GM12872 (cell line): ENCODE results near the gene MAML3.

Source experiments
- TF ChIP-seq, protein P1 (sequence below): IDR thresholded peaks from 3 replicates; pipeline ENCODE4 v1.5.1; 2011; ENCODE audit warnings: low read depth, mild to moderate bottlenecking, low read length, moderate library complexity; ENCODE audit not compliant: insufficient read depth

The MAML3 gene

GRCh38 chr4:139834226-139834662 lies 319.7 kb downstream of the MAML3 start:
- TF ChIP-seq, protein P1, sequence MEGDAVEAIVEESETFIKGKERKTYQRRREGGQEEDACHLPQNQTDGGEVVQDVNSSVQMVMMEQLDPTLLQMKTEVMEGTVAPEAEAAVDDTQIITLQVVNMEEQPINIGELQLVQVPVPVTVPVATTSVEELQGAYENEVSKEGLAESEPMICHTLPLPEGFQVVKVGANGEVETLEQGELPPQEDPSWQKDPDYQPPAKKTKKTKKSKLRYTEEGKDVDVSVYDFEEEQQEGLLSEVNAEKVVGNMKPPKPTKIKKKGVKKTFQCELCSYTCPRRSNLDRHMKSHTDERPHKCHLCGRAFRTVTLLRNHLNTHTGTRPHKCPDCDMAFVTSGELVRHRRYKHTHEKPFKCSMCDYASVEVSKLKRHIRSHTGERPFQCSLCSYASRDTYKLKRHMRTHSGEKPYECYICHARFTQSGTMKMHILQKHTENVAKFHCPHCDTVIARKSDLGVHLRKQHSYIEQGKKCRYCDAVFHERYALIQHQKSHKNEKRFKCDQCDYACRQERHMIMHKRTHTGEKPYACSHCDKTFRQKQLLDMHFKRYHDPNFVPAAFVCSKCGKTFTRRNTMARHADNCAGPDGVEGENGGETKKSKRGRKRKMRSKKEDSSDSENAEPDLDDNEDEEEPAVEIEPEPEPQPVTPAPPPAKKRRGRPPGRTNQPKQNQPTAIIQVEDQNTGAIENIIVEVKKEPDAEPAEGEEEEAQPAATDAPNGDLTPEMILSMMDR, result no peak

GRCh38 chr4:139833151-139833910 lies 320.7 kb downstream of the MAML3 start:
- TF ChIP-seq, protein P1, result no peak

DNA sequence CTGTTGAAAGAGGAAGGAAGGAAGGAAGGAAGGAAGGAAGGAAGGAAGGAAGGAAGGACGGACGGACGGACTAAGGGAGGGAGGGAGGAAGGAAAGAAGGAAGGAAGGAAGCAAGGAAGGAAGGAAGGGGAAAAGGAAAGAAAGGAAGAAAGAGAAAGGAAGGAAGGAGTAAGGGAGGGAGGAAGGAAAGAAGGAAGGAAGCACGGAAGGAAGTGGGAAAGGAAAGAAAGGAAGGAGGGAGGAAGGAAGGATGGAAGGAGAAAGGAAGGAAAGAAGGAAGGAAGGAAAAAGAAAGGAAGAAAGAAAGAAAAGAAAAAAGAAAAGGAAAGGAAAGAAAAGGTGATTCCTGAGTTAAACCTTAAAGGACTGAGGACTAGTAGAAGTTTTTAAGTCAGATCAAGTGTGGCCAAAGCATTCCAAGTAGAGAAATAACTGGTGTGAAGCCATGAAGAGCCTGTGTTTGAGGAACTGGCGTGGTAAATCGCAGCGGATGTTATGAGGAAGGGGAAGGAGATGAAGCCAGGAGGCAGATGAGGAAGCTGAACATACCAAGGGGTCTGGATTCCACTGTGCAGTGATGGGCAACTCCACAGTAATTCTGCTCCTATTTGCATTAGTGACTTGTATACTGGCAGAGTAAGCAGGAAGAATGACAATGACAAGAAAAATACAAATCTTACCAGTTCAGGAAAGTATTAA lies 324.9 kb downstream of the MAML3 start:
- TF ChIP-seq, protein P1, result no peak

GRCh38 chr4:139826426-139826825 lies 327.6 kb downstream of the MAML3 start:
- TF ChIP-seq, protein P1, result no peak

GRCh38 chr4:139825523-139826014 lies 328.4 kb downstream of the MAML3 start:
- TF ChIP-seq, protein P1, result no peak

- TF ChIP-seq, protein P1, result no peak
Observed at GRCh38 chr4:139824882-139825522, 329.0 kb downstream of the MAML3 start.

GRCh38 chr4:139823746-139824145 lies 330.2 kb downstream of the MAML3 start:
- TF ChIP-seq, protein P1, result no peak
